Glutamatergic neuron (in vitro differentiated cells): ENCODE measurements around the gene IFNB1. TPM values are rescaled to one million over a fixed set of nuclear protein-coding genes. Genes with fewer than 3 reads are reported as not detected.

Source experiments
- DNase-seq: peaks from one replicate; pipeline ENCODE4 v3.0.0; 2022
- H3K27ac Mint-ChIP-seq: one replicate; pipeline ENCODE4 v1.8.0; 2020; ENCODE audit warnings: mild to moderate bottlenecking, mixed read lengths, inconsistent platforms; ENCODE audit not compliant: unreplicated experiment
- H3K27me3 Mint-ChIP-seq: one replicate; pipeline ENCODE4 v1.8.0; 2020; ENCODE audit warnings: mild to moderate bottlenecking, moderate library complexity, mixed read lengths, inconsistent platforms; ENCODE audit not compliant: unreplicated experiment
- H3K36me3 Mint-ChIP-seq: one replicate; pipeline ENCODE4 v1.8.0; 2020; ENCODE audit warnings: mild to moderate bottlenecking, mixed read lengths, inconsistent platforms; ENCODE audit not compliant: unreplicated experiment
- H3K4me1 Mint-ChIP-seq: one replicate; pipeline ENCODE4 v1.8.0; 2020; ENCODE audit warnings: mild to moderate bottlenecking, low read depth, mixed read lengths, inconsistent platforms; ENCODE audit not compliant: unreplicated experiment
- H3K4me3 Mint-ChIP-seq: one replicate; pipeline ENCODE4 v1.8.0; 2020; ENCODE audit warnings: mild to moderate bottlenecking, mixed read lengths, inconsistent platforms; ENCODE audit not compliant: unreplicated experiment
- H3K9me3 Mint-ChIP-seq: one replicate; pipeline ENCODE4 v1.8.0; 2020; ENCODE audit warnings: mild to moderate bottlenecking, moderate library complexity, mixed read lengths, inconsistent platforms; ENCODE audit not compliant: unreplicated experiment
- total RNA-seq: library from RNA; stranded (reverse); fragmentation: NEBNext Ultra II Directional; extraction: Animal tissue kit (Norgen Biotek cat#: 25700); gene quantifications from one replicate; pipeline ENCODE4 v1.2.1, GENCODE V29; 2021; ENCODE audit not compliant: unreplicated experiment
- TF ChIP-seq, protein P1 (sequence below): fragments of 200-600 bp; sonication (generic); IDR thresholded peaks from one replicate; pipeline ENCODE4 v1.5.0; 2021; ENCODE audit not compliant: partially characterized antibody, unreplicated experiment

The IFNB1 gene
- total RNA-seq, 1 donor from 2014 or later = not detected

DNA sequence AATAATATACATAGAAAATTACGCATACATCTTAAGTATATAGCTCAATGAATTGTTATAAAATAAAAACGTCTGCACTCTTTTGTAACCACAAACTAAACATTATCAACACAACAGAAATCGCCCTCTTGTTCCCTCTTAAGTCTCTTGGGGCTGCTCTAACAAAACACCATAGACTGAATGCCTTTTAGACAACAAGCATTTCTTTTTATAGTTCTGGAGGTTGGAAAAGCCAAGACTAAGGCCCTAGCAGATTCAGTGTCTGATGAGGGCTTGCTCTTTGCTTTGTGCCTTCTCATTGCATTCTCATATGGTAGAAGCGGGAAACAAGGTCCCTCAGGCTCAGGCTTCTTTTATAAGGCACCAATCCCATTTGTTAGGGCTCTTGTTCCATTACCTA, 4.9 kb upstream of the IFNB1 start:
- no peaks in the 10 kb centered on the region for H3K4me1 Mint-ChIP-seq
- DNase-seq = no peak
- TF ChIP-seq, protein P1, sequence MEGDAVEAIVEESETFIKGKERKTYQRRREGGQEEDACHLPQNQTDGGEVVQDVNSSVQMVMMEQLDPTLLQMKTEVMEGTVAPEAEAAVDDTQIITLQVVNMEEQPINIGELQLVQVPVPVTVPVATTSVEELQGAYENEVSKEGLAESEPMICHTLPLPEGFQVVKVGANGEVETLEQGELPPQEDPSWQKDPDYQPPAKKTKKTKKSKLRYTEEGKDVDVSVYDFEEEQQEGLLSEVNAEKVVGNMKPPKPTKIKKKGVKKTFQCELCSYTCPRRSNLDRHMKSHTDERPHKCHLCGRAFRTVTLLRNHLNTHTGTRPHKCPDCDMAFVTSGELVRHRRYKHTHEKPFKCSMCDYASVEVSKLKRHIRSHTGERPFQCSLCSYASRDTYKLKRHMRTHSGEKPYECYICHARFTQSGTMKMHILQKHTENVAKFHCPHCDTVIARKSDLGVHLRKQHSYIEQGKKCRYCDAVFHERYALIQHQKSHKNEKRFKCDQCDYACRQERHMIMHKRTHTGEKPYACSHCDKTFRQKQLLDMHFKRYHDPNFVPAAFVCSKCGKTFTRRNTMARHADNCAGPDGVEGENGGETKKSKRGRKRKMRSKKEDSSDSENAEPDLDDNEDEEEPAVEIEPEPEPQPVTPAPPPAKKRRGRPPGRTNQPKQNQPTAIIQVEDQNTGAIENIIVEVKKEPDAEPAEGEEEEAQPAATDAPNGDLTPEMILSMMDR = no peak
- H3K36me3 Mint-ChIP-seq = no peaks in the 10 kb centered on the region
- H3K9me3 Mint-ChIP-seq = no peaks in the 10 kb centered on the region
- H3K27me3 Mint-ChIP-seq = no peaks in the 10 kb centered on the region
- no peak overlapping the region for H3K27ac Mint-ChIP-seq
- H3K4me3 Mint-ChIP-seq = no peak overlapping the region

DNA sequence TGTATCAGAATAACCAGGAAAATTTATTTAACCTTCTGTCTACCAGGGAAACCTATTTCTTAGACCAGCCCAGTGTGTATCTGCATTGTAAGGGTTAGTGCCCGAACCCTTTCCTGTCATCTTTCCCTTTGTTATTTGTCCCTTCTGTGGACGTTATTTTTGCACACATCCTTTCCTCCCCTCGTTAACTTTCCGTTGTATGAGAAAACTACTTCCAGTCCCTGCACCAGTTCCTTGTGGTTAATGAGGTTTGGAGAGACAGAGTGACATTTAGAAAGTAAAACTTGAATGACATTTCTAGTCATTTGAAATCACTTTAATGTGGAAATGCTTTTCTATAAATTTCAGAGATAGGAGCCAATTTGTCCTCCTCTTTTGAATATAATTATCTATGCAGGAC, 4.3 kb upstream of the IFNB1 start:
- H3K9me3 Mint-ChIP-seq = no peaks in the 10 kb centered on the region
- H3K27ac Mint-ChIP-seq = no peak overlapping the region
- H3K27me3 Mint-ChIP-seq = no peaks in the 10 kb centered on the region
- no peaks in the 10 kb centered on the region for H3K36me3 Mint-ChIP-seq
- TF ChIP-seq, protein P1 = no peak
- no peak overlapping the region for H3K4me3 Mint-ChIP-seq
- H3K4me1 Mint-ChIP-seq = no peaks in the 10 kb centered on the region
- no peak for DNase-seq

DNA sequence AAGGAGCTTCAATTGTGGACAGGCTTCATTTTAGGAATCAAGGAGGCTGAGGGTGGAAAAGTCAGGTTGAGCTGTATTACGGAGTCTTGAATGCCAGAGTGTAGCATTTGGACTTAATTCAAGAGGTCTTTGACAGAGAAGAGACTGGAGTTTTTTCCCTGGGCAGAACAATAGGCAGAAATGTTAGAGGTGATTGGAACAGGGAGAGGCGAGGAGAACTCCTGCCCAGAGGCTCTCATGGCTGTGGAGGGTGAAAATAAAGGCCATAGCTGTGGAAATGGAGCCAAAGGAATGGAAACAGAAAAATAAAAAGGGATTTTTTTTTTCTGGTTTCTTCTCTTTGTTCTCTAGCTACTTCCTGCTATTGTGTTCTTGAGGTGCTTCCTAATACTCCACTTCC, 3.7 kb upstream of the IFNB1 start:
- H3K27ac Mint-ChIP-seq = no peak overlapping the region
- no peaks in the 10 kb centered on the region for H3K4me1 Mint-ChIP-seq
- TF ChIP-seq, protein P1 = no peak
- H3K27me3 Mint-ChIP-seq = no peaks in the 10 kb centered on the region
- H3K4me3 Mint-ChIP-seq = no peak overlapping the region
- no peaks in the 10 kb centered on the region for H3K9me3 Mint-ChIP-seq
- H3K36me3 Mint-ChIP-seq = no peaks in the 10 kb centered on the region
- no peak for DNase-seq

DNA sequence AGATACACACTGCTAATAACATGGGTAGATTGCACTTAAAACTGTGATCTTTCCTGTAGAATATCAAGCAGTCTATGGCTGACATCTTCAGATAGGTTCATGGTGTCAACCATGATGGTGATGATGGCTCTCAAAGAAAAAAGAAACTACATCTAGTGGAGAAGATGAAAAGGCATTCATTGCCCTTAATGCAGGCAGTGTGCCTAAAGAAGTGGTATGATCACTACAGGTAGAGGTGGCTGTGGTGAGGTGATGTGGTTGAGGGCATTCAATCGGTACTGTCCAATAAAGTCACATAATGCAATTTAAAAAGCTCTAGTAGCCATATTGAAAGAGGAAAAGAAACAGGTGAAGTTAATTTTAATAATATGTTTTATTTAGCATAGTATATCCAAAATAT, 3.1 kb upstream of the IFNB1 start:
- DNase-seq = no peak
- TF ChIP-seq, protein P1 = no peak
- Mint-ChIP-seq H3K4me1 (no peaks in the 10 kb centered on the region), H3K4me3 (no peak overlapping the region), H3K27me3 (no peaks in the 10 kb centered on the region), H3K27ac (no peak overlapping the region), H3K36me3 (no peaks in the 10 kb centered on the region), H3K9me3 (no peaks in the 10 kb centered on the region)

DNA sequence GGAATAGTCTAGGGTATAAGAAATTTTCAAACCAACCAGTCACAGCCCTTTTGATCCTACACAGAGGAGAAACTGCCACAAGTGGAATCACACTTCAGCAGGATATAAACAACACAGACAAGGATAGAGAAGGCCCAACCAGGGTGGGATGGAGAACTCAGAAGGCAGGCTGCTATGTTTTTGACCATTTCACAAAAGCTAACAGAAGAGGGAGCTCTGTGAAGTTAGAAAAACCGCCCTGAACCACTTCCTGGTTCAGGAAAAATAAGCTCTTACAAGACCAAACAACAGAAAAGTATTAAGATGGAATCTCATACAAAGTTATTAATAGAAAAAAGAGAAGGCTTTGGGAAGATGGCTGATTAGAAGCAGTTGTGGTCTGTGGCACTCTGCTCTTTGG, 960 bp upstream of the IFNB1 start:
- Mint-ChIP-seq H3K27me3 (no peaks in the 10 kb centered on the region), H3K4me3 (no peak overlapping the region), H3K36me3 (no peaks in the 10 kb centered on the region), H3K4me1 (no peaks in the 10 kb centered on the region), H3K9me3 (no peaks in the 10 kb centered on the region), H3K27ac (no peak overlapping the region)
- TF ChIP-seq, protein P1 = no peak
- no peak for DNase-seq
